ENCODE measurements around the gene TKTL2. TPM values are rescaled to one million over a fixed set of nuclear protein-coding genes. Genes with fewer than 3 reads are reported as not detected.

The TKTL2 gene
- total RNA-seq, 6 donors from 2014 or later, result not detected

DNA sequence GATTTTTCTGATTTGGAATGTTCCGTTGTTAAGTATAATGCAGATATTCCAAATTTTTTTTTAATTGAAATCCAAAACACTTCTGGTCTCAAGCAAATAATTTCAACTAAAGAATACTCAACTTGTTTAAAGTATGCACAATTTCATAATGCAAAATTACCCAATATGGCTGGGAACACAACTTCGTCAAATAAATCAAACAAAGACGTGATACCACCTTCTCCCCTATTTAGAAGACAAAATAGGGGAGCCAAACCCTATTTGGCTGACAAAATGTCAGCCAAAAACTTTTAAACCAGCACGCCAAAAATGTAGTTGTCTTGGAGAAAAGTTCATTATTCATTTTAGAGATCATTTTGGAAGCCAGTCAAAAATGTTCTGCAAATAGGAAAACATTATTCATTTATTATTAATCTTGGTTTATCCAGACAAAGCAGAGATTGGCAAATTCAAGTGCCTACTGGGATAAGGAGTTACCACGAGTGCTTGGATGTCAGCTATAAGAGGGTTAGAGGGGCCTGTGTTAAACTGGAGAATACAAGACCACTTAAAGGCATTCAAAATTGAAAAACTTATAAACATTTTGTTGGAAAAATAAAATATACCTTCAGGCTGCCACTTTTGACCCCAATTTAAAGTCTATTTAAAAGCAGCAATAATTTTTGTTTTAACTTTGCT lies 3.3 kb upstream of the TKTL2 start:
- no peaks in the 10 kb centered on the region for H3K36me3 ChIP-seq
- H3K27ac ChIP-seq, result no peak overlapping the region
- H3K27me3 ChIP-seq, result no peaks in the 10 kb centered on the region
- no peaks in the 10 kb centered on the region for H3K9me3 ChIP-seq
- WGBS, 2 donors, result 53 to 75% methylated on average over 5 of the region's 5 CpGs
- ATAC-seq (ENCODE audit: low FRiP score in 2 of 2), result no peak
- H3K4me1 ChIP-seq, result no peaks in the 10 kb centered on the region
- H3K4me3 ChIP-seq, result no peak overlapping the region
- no peak for DNase-seq
- TF ChIP-seq POLR2AphosphoS5 (IDR thresholded peaks at IDR 0.05), result no peak
- TF ChIP-seq EP300 (IDR thresholded peaks at IDR 0.05), result no peak
- TF ChIP-seq POLR2A (IDR thresholded peaks at IDR 0.05), result no peak
- TF ChIP-seq, protein P1, sequence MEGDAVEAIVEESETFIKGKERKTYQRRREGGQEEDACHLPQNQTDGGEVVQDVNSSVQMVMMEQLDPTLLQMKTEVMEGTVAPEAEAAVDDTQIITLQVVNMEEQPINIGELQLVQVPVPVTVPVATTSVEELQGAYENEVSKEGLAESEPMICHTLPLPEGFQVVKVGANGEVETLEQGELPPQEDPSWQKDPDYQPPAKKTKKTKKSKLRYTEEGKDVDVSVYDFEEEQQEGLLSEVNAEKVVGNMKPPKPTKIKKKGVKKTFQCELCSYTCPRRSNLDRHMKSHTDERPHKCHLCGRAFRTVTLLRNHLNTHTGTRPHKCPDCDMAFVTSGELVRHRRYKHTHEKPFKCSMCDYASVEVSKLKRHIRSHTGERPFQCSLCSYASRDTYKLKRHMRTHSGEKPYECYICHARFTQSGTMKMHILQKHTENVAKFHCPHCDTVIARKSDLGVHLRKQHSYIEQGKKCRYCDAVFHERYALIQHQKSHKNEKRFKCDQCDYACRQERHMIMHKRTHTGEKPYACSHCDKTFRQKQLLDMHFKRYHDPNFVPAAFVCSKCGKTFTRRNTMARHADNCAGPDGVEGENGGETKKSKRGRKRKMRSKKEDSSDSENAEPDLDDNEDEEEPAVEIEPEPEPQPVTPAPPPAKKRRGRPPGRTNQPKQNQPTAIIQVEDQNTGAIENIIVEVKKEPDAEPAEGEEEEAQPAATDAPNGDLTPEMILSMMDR (IDR thresholded peaks at IDR 0.05), result no peak

DNA sequence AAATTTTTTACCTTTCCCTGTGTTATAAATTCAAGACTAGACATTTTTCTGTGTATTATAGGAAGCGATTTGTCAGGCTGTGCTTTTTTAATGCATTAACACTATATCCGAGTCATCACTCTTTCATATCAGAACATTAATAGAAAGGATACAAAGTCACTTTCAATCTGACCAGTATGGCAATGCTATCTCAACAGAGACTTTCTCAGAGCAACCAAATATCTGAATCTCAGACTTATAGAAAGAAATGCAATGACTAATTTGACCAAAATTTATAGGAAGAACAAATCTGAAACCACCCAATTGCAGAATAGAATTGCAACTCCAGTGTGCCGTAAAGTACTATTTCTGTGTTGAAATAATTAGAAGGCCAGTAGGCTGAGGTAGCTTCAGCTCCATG lies 473 bp upstream of the TKTL2 start:
- ATAC-seq (ENCODE audit: low FRiP score in 2 of 2), result no peak
- H3K4me1 ChIP-seq, result no peaks in the 10 kb centered on the region
- WGBS, 2 donors, result 85 to 90% methylated on average over 3 of the region's 3 CpGs
- H3K9me3 ChIP-seq, result no peaks in the 10 kb centered on the region
- H3K4me3 ChIP-seq, result no peak overlapping the region
- TF ChIP-seq POLR2AphosphoS5 (IDR thresholded peaks at IDR 0.05) (no peak), EP300 (IDR thresholded peaks at IDR 0.05) (no peak), POLR2A (IDR thresholded peaks at IDR 0.05) (no peak)
- TF ChIP-seq, protein P1 (IDR thresholded peaks at IDR 0.05), result no peak
- H3K27me3 ChIP-seq, result no peaks in the 10 kb centered on the region
- H3K36me3 ChIP-seq, result no peaks in the 10 kb centered on the region
- DNase-seq, result no peak
- H3K27ac ChIP-seq, result no peak overlapping the region

DNA sequence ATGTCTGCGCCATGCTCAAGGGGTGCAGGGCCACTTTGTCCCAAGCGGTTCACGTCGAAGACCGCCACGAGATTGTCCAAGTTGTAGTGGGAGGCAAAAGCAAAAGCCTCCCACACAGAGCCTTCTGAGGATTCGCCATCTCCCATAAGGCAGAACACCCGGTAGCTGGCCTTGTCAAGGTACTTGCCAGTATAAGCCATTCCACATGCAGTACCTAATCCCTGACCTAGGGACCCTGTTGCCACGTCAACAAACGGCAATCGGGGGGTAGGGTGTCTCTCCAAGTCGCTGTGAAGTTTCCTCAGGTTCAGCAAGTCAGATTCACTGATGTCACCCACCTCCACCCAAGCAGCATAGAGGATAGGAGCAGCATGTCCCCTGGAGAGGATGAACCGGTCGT lies 424 bp downstream of the TKTL2 start:
- ATAC-seq (ENCODE audit: low FRiP score in 2 of 2), result no peak
- no peaks in the 10 kb centered on the region for H3K4me1 ChIP-seq
- H3K27me3 ChIP-seq, result no peaks in the 10 kb centered on the region
- H3K27ac ChIP-seq, result no peak overlapping the region
- WGBS, 2 donors, result 70 to 94% methylated on average over 2 to 14 of the region's 14 CpGs
- no peaks in the 10 kb centered on the region for H3K9me3 ChIP-seq
- no peak overlapping the region for H3K4me3 ChIP-seq
- DNase-seq, result no peak
- TF ChIP-seq POLR2AphosphoS5 (IDR thresholded peaks at IDR 0.05) (no peak), POLR2A (IDR thresholded peaks at IDR 0.05) (no peak), EP300 (IDR thresholded peaks at IDR 0.05) (no peak)
- TF ChIP-seq, protein P1 (IDR thresholded peaks at IDR 0.05), result no peak
- no peaks in the 10 kb centered on the region for H3K36me3 ChIP-seq

DNA sequence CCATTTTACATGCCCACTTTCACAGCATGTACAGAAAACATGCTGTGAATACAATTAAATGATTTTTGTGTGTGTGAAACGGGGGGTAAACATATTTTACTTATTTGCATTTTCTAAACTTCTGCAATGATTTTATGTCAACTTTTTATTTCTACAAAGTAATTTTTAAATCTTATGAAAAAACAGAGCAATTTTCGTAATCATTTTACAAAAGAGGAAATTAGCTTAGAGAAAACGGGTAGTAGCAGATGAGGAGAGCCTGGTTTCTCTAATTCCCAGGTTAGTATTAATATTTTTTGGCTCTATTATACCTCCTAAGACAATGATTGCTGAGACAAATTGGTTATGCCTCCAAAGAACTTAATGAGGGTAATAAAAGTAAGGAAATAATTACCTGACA lies 3.2 kb downstream of the TKTL2 start:
- Histone ChIP-seq H3K9me3 (no peaks in the 10 kb centered on the region), H3K4me1 (no peaks in the 10 kb centered on the region), H3K27ac (no peak overlapping the region), H3K27me3 (no peaks in the 10 kb centered on the region), H3K4me3 (no peak overlapping the region), H3K36me3 (no peaks in the 10 kb centered on the region)
- WGBS, 2 donors, result 60 to 65% methylated on average over 3 of the region's 3 CpGs
- TF ChIP-seq EP300 (IDR thresholded peaks at IDR 0.05) (no peak), POLR2AphosphoS5 (IDR thresholded peaks at IDR 0.05) (no peak), POLR2A (IDR thresholded peaks at IDR 0.05) (no peak)
- TF ChIP-seq, protein P1 (IDR thresholded peaks at IDR 0.05), result no peak
- DNase-seq, result no peak
- no peak for ATAC-seq (ENCODE audit: low FRiP score in 2 of 2)
